ENCODE results near the gene DDX42. TPM values are rescaled to one million over a fixed set of nuclear protein-coding genes. Genes with fewer than 3 reads are reported as not detected.
A peak's percentile ranks its signal among the peaks of the same experiment; 100 is the strongest.

Gene DDX42
- total and polyA plus RNA-seq, 9 of the 15 experiments (the other 6 are each of a cell fraction or from before 2014, with no cell fraction given), result 16.5 to 149 (median 87.6) TPM

- TF ChIP-seq, protein P1, sequence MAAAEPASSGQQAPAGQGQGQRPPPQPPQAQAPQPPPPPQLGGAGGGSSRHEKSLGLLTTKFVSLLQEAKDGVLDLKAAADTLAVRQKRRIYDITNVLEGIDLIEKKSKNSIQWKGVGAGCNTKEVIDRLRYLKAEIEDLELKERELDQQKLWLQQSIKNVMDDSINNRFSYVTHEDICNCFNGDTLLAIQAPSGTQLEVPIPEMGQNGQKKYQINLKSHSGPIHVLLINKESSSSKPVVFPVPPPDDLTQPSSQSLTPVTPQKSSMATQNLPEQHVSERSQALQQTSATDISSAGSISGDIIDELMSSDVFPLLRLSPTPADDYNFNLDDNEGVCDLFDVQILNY (CRISPR knock-in tag; IDR thresholded peaks at IDR 0.05), result peak; percentile 81; the same call in 1 of the 2 replicates
- TF ChIP-seq FOXK2 (conservative IDR thresholded peaks at IDR 0.05 in 1 of 2, IDR thresholded peaks at IDR 0.05 in 1 of 2; ENCODE audit: low read depth in 2 of 2) (0 out of 4 replicates have a peak, but pooled peaks have one; percentile 6 to 8), SP1 (CRISPR knock-in tag; IDR thresholded peaks at IDR 0.05) (peak; percentile 99), ZNF232 (CRISPR knock-in tag; IDR thresholded peaks at IDR 0.05) (no peak), PHF20 (IDR thresholded peaks at IDR 0.05; ENCODE audit: partially characterized antibody) (peak; percentile 67), HMGN3 (IDR thresholded peaks at IDR 0.05; ENCODE audit: borderline replicate concordance, extremely low read depth, insufficient read length, low read depth, low read length) (peak; percentile 95), ATF1 (CRISPR knock-in tag; IDR thresholded peaks at IDR 0.05) (peak; percentile 65), ATF1 (tag; IDR thresholded peaks at IDR 0.05) (peak; percentile 81), ZC3H8 (IDR thresholded peaks at IDR 0.05) (no peak), RAD51 (IDR thresholded peaks at IDR 0.05; ENCODE audit: borderline replicate concordance, low read depth) (0 out of 2 replicates have a peak, but pooled peaks have one; percentile 27), TBL1XR1 (IDR thresholded peaks at IDR 0.05; ENCODE audit: low read length in 2 of 2) (peak; percentile 75 to 88), MBD2 (IDR thresholded peaks at IDR 0.05; ENCODE audit: borderline replicate concordance, low read depth) (peak; percentile 35), XRCC5 (IDR thresholded peaks at IDR 0.05; ENCODE audit: low read depth, low read length) (peak; percentile 100), MTF1 (CRISPR knock-in tag; IDR thresholded peaks at IDR 0.05; ENCODE audit: borderline replicate concordance) (0 out of 2 replicates have a peak, but pooled peaks have one; percentile 16), ZNF589 (CRISPR knock-in tag; IDR thresholded peaks at IDR 0.05; ENCODE audit: low read depth) (peak; percentile 75; the same call in 1 of the 2 replicates), ZNF644 (tag; IDR thresholded peaks at IDR 0.05; ENCODE audit: low read depth) (peak; percentile 73), ELF1 (tag; IDR thresholded peaks at IDR 0.05) (peak; percentile 94), FOXM1 (IDR thresholded peaks at IDR 0.05; ENCODE audit: low read depth) (peak; percentile 94), FOXM1 (CRISPR knock-in tag; IDR thresholded peaks at IDR 0.05; ENCODE audit: low read depth) (no peak)
- TF ChIP-seq, protein P2, sequence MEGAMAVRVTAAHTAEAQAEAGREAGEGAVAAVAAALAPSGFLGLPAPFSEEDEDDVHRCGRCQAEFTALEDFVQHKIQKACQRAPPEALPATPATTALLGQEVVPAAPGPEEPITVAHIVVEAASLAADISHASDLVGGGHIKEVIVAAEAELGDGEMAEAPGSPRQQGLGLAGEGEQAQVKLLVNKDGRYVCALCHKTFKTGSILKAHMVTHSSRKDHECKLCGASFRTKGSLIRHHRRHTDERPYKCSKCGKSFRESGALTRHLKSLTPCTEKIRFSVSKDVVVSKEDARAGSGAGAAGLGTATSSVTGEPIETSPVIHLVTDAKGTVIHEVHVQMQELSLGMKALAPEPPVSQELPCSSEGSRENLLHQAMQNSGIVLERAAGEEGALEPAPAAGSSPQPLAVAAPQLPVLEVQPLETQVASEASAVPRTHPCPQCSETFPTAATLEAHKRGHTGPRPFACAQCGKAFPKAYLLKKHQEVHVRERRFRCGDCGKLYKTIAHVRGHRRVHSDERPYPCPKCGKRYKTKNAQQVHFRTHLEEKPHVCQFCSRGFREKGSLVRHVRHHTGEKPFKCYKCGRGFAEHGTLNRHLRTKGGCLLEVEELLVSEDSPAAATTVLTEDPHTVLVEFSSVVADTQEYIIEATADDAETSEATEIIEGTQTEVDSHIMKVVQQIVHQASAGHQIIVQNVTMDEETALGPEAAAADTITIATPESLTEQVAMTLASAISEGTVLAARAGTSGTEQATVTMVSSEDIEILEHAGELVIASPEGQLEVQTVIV (CRISPR knock-in tag; IDR thresholded peaks at IDR 0.05; ENCODE audit: borderline replicate concordance), result no peak
- TF ChIP-seq, protein P3, sequence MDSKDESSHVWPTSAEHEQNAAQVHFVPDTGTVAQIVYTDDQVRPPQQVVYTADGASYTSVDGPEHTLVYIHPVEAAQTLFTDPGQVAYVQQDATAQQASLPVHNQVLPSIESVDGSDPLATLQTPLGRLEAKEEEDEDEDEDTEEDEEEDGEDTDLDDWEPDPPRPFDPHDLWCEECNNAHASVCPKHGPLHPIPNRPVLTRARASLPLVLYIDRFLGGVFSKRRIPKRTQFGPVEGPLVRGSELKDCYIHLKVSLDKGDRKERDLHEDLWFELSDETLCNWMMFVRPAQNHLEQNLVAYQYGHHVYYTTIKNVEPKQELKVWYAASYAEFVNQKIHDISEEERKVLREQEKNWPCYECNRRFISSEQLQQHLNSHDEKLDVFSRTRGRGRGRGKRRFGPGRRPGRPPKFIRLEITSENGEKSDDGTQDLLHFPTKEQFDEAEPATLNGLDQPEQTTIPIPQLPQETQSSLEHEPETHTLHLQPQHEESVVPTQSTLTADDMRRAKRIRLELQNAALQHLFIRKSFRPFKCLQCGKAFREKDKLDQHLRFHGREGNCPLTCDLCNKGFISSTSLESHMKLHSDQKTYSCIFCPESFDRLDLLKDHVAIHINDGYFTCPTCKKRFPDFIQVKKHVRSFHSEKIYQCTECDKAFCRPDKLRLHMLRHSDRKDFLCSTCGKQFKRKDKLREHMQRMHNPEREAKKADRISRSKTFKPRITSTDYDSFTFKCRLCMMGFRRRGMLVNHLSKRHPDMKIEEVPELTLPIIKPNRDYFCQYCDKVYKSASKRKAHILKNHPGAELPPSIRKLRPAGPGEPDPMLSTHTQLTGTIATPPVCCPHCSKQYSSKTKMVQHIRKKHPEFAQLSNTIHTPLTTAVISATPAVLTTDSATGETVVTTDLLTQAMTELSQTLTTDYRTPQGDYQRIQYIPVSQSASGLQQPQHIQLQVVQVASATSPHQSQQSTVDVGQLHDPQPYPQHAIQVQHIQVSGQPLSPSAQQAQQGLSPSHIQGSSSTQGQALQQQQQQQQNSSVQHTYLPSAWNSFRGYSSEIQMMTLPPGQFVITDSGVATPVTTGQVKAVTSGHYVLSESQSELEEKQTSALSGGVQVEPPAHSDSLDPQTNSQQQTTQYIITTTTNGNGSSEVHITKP (IDR thresholded peaks at IDR 0.05; ENCODE audit: partially characterized antibody), result peak; percentile 71
Measured at GRCh38 chr17:63842540-63843386, 68.8 kb downstream of the DDX42 start, which contains the start of gene SMARCD2 (continued).
